AG09319 (cell line): ENCODE results near the gene COBL.

ENCODE experiments used
- DNase-seq: peaks from one replicate; pipeline ENCODE4 v3.0.0-alpha.2; 2010; ENCODE audit warnings: low read depth; ENCODE audit errors: extremely low read depth
- TF ChIP-seq, protein P1 (sequence below): IDR thresholded peaks from 2 replicates; pipeline ENCODE4 v1.5.1; 2011; ENCODE audit warnings: low read depth, mild to moderate bottlenecking, inconsistent platforms, low read length, moderate library complexity

COBL gene

DNA sequence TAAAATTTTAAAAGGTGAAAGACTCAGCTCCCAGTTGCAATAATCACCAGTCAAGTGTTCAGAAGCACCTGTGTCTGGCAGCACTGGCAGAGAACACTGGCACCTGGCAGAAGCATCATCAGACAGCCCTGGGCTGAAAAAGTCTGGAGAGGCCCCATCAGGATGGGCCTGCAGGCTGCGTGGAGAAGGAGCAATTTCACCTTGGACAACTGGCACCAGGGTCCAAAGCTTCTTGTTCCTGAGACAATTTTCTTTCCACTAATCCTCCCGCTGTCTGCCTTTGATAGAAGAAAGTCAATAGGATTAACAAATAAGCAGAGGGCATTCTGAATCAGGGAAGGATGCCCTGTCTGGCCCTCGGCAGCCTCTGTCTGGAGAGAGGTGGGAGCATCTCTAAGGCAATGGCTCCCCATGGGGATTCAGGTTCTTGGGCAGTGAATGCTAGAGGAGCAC lies 6.5 kb downstream of the COBL start:
- TF ChIP-seq, protein P1, sequence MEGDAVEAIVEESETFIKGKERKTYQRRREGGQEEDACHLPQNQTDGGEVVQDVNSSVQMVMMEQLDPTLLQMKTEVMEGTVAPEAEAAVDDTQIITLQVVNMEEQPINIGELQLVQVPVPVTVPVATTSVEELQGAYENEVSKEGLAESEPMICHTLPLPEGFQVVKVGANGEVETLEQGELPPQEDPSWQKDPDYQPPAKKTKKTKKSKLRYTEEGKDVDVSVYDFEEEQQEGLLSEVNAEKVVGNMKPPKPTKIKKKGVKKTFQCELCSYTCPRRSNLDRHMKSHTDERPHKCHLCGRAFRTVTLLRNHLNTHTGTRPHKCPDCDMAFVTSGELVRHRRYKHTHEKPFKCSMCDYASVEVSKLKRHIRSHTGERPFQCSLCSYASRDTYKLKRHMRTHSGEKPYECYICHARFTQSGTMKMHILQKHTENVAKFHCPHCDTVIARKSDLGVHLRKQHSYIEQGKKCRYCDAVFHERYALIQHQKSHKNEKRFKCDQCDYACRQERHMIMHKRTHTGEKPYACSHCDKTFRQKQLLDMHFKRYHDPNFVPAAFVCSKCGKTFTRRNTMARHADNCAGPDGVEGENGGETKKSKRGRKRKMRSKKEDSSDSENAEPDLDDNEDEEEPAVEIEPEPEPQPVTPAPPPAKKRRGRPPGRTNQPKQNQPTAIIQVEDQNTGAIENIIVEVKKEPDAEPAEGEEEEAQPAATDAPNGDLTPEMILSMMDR: no peak
- DNase-seq: no peak

GRCh38 chr7:51309361-51310130 lies 7.1 kb downstream of the COBL start:
- TF ChIP-seq, protein P1: no peak
- no peak for DNase-seq

- TF ChIP-seq, protein P1: no peak
- DNase-seq: no peak
These were observed 7.9 kb downstream of the COBL start for GRCh38 chr7:51308696-51309095.

DNA sequence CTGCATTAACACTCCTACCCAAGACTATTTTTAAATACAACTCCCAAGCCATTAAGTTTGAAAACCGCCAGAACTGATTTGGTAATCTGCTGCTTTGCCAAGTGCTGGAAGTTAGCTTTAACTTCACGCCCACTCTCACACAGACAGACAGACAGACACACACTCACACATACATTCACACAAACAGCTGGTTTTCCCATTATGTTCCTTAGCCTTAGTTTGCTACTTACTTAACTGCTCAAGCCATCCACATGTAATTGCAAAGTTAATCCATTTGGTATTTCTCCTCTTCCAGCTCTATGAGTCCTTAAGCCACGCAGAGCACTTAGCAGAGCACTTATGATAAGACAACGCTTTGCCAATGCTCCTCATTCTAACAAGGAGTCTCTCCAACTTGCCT lies 8.3 kb downstream of the COBL start:
- DNase-seq: no peak
- TF ChIP-seq, protein P1: no peak

DNA sequence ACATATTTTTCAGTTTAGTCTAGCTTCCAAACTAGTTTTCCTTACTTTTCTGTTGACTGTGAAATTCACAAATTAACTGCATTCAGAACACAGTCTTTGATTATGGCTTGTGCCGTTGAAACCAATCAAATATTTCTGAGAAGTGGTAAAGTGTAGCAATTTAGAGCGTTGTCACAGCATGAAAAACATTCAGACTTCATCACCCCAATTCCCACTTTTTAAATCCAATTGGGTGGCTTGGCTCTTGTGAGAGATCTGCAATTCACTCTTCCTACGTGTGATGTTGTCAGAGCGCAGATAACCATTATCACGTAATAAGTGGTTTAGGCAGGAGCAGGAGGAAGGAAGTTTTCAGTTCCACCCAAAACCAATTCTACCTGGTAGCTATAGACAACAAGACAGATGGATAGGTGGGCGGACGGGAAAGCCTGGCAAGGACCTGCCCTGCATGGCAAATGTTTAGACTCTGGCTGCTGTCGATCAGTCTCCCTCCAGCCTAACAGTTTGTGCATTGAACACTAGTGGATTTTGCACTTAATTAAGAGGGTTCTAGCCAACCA lies 8.9 kb downstream of the COBL start:
- TF ChIP-seq, protein P1: no peak
- DNase-seq: no peak

- TF ChIP-seq, protein P1: no peak
- no peak for DNase-seq
These were observed 9.8 kb downstream of the COBL start for GRCh38 chr7:51306761-51307160.

DNA sequence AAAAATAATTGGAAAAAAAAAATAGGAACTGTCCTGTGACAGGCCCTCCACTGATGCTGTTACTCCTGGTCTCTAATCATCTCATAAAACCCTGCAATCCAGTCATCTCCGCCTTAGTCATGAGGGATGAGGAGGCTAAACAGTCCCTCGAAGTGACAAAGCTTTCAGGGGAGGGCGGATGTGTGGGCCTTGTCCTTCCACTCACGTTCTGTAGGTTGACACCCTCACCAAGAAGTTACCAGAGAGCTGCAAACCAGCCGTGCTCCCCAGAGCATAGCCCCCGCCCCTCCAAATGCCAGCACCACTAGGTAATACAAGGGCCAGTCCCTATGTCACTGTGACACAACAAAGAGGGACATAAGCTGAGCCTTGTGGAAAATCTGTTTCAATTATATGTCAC lies 11.9 kb downstream of the COBL start:
- no peak for DNase-seq
- TF ChIP-seq, protein P1: no peak
